Right lung (tissue), 10 donors: ENCODE results near the gene ORAI1. TPM values are rescaled to one million over a fixed set of nuclear protein-coding genes. Genes with fewer than 3 reads are reported as not detected.
"Not testable (repeated sequence)": the region's sequence is repeated elsewhere in the genome, so short reads cannot be mapped to it uniquely, and the experiment has no call there.

Source experiments
- DNase-seq, 2 donors: peaks; one replicate each; pipeline ENCODE4 v3.0.0-alpha.2; 2013
- long read RNA-seq, 8 donors: transcript quantifications; one replicate each; lab custom pipeline, GENCODE V29; 2026
- polyA plus RNA-seq, 5 donors: library from polyadenylated mRNA; unstranded; fragments of 120-200 nt; gene quantifications; one replicate each; pipeline versions ENCODE4 v1.2.1 to v1.2.3, GENCODE V29; 2013; ENCODE audit warnings: inconsistent platforms in 1 of 5, low replicate concordance in 1 of 5; ENCODE audit not compliant: insufficient read length in 5 of 5, insufficient read depth in 1 of 5

Gene ORAI1
- polyA plus RNA-seq = 10 to 100 TPM in 4 of 5 donors, 1 to 10 TPM in 1; 8.7 to 20.6 (median 11.4) TPM
- long read RNA-seq, donor 1, transcript ORAI1-203 (2 exons, 2,138 nt) = major isoform, 23 of 23 reads
- long read RNA-seq, donor 1, partial matches to known transcripts = 0 of 23 reads
- long read RNA-seq, donor 1, other reads (novel, unspliced or antisense) = 0 of 23 reads
- long read RNA-seq, donor 2, transcript ORAI1-203 (2 exons, 2,138 nt) = major isoform, 10 of 19 reads
- long read RNA-seq, donor 2, partial matches to known transcripts = 9 of 19 reads
- long read RNA-seq, donor 2, other reads (novel, unspliced or antisense) = 0 of 19 reads
- long read RNA-seq, donor 3, transcript ORAI1-203 (2 exons, 2,138 nt) = major isoform, 8 of 8 reads
- long read RNA-seq, donor 3, partial matches to known transcripts = 0 of 8 reads
- long read RNA-seq, donor 3, other reads (novel, unspliced or antisense) = 0 of 8 reads
- long read RNA-seq, donor 4, transcript ORAI1-203 (2 exons, 2,138 nt) = major isoform, 11 of 11 reads
- long read RNA-seq, donor 4, partial matches to known transcripts = 0 of 11 reads
- long read RNA-seq, donor 4, other reads (novel, unspliced or antisense) = 0 of 11 reads
- long read RNA-seq, donor 5, transcript ORAI1-203 (2 exons, 2,138 nt) = major isoform, 11 of 12 reads
- long read RNA-seq, donor 5, partial matches to known transcripts = 0 of 12 reads
- long read RNA-seq, donor 5, other reads (novel, unspliced or antisense) = 0 of 12 reads
- long read RNA-seq, donor 6, transcript ORAI1-203 (2 exons, 2,138 nt) = major isoform, 21 of 21 reads
- long read RNA-seq, donor 6, partial matches to known transcripts = 0 of 21 reads
- long read RNA-seq, donor 6, other reads (novel, unspliced or antisense) = 0 of 21 reads
- long read RNA-seq, donor 7, transcript ORAI1-203 (2 exons, 2,138 nt) = major isoform, 10 of 10 reads
- long read RNA-seq, donor 7, partial matches to known transcripts = 0 of 10 reads
- long read RNA-seq, donor 7, other reads (novel, unspliced or antisense) = 0 of 10 reads
- long read RNA-seq, donor 8, transcript ORAI1-203 (2 exons, 2,138 nt) = major isoform, 5 of 5 reads
- long read RNA-seq, donor 8, partial matches to known transcripts = 0 of 5 reads
- long read RNA-seq, donor 8, other reads (novel, unspliced or antisense) = 0 of 5 reads

DNA sequence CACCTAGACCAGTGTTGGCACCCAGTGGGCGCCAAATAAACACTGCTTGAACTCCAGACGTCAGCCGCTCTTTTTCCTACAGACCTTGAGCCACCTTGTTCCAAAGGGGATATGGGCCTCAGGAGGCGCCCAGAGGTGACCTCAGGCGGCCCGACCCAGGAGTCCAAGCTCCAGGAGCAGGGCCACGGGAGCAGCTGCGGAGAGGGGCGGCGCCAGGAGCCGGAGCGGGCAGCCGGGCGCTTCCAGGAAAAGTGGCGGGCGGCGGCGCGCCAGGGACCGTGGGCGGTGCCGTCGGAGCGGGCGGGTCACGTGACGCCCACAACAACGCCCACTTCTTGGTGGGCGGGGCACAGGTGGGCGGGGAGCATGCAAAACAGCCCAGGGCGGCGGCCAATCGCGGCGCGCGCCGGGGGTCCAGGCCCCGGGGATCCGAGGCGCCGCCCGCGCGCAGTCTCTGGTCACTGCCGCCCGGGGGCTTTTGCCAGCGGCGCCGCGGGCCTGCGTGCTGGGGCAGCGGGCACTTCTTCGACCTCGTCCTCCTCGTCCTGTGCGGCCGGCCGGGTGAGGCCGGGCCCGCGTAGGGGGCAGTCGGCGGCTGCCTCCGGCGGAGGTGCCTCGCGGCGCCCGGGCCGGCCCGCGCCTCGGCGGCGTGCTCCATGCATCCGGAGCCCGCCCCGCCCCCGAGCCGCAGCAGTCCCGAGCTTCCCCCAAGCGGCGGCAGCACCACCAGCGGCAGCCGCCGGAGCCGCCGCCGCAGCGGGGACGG lies at the start of gene ORAI1:
TSS of gene ORAI1 (plus strand) at position 444 of the 766 bp plus-strand sequence.
- peak; percentile 97 to 98 for DNase-seq

GRCh38 chr12:121576851-121577391 lies 49.4 kb upstream of the ORAI1 start:
- DNase-seq = peak in 1 of 2 donors; percentile 21

DNA sequence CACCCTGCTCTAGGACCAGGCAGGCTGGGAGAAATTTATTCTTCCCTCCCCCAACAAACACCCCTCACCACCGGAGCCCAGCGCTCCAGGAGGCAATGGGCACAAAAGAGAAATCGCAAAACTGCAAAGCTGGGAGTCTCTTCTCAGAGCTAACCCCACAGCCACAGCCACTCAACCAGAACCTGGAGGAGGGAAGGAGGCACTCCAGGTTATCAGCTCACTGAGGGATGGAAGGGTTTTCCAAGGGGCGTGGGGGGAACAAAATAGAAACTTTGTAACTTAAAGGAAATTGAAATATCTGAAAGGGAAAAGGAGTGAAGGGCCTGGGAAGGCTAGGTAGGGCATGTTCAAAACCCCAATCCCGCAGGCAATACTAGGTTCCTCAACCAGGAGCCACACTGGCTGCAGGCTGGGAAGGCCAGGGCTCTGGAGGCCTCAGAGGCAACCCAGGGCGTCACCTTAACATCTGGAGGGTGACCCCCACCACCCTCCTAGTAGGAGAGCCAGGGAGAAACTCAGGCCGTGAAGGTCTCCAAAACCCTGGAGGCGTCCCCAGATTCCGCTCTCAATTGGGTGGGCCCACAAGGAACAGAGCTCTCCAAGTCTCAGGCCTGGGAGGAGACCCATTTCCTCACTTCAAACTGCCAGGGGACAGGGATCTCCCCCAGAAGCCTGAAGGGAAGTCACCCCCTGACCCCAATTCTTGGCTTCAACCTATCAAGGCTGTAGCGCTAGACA lies 48.7 kb upstream of the ORAI1 start:
- no peak for DNase-seq

DNA sequence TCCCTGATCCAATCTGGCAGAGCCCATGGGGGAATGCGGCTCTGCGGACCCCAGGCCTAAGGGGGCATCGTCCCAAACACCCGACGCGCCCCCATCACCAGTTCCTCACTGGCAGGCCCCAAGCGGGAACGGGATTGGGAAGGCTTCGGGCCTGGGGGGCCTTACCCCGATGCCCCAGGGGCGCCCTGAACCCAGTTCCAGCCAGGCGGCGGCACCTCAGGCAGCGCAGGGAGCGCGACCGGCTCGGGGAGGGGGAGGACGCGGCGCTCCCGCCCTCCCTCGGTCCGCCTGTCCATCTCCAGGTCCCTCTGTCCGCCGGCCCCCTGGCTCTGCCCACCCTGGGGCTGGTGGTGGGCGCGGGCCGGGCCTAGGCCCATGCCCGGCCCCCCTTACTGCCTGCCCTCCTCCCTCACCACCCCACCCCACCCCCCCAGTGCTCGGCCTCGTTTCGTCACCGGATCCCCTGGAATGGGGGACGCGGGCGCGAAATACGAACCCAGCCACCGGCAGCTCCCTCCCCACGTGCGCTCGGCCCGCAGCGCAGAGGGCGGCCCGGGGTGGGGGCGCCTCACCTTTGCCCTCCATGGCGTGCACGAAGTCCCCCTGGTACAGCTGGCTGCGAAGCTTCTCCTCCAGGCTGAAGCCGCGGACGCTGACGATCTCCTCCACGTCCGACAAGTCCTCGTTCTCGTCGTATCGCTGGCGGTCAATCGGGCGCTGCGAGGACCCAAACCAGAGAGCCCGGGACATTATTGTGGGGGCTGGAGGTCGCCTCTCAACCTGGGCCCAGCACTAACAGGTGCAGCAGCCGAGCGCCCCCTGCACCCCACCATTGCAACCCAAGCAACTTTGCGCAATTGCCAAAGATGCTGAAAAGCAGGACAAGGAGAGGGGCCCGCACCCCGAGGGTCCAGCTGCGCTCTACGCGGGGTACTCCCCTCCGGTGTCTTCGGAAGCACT lies 47.8 kb upstream of the ORAI1 start:
- peak in 1 of 2 donors; percentile 31 for DNase-seq

GRCh38 chr12:121579190-121579791 lies 47.0 kb upstream of the ORAI1 start:
- DNase-seq = peak in 1 of 2 donors; percentile 45

GRCh38 chr12:121579981-121580868 lies 46.1 kb upstream of the ORAI1 start:
- peak; percentile 76 to 80 for DNase-seq

DNA sequence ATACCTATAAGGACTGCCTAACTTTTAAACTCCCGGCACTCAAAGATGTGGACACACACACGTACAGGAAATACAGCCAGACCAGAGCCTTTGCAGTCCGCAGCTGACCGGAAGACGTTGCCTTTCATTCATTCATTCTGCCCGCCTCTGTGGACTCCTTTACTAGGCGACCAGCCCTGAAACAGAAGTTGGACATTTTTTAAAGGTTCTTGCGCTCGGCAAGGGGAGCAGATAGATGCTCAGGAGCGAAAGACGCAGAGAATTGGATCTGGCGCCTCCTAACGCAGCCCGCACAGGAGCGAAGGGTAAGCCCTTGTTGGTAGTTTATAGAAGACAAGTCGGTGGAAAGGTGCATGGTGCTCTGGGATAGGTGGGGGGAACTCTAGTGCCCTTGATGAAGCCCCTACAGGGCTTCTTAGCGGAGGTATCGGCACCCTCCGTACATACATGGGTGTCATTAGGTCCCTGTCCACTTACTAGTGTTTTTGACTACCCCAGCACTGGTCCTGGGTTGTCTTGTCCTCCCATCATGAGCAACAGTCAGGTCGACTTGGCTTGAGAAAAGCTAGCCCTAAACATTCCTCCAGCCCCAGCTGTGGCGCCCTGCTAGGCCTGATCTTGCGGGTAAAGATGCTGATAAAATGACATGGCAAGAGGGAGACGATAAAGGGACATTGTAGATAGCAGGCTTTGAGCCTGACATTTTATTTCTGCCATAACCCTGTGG lies 45.2 kb upstream of the ORAI1 start, which contains the start of gene KDM2B:
TSS of gene KDM2B (minus strand) at position 65 of the 727 bp plus-strand sequence. CDS start 112 bp downstream, outside the sequence.
- peak in 1 of 2 donors; percentile 58 for DNase-seq

- peak in 1 of 2 donors; percentile 48 for DNase-seq
These were observed 44.5 kb upstream of the ORAI1 start for GRCh38 chr12:121581686-121582429.

DNA sequence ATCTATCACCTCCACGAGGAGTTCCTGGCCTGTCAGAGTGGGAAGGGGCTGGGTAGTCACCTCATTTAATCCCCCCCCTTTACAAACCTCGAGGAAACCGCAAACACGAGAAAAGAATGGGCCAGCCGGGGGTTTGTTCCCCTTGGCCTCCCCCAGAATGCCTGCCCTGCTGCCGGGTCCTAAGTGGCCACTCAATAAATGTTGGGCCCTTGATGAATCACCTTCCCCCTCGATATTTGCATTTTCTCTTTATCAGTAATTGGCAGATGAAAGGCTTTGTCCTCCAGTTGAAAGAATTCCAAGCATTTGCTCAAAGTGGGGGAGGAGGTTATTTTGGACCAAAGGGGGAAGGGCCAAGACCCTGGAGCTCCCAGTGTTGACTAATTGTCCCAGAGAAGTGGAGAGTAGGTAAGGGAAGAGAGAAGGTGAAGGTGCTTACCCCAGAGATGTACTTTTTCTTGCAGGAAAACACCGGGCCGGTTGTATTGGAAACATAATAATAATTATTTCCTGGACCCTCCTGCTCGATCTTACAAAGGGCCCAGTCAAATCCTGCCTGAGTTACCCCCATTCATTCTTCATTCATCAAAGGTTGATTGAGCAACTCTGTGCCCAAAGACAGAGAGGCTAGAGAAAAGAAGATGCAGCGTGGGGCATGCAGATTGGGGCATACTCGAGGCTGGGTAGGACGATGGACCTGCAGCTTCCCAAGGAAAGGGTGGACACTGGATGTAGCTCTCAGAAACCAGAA lies 43.6 kb upstream of the ORAI1 start:
- no peak for DNase-seq

DNA sequence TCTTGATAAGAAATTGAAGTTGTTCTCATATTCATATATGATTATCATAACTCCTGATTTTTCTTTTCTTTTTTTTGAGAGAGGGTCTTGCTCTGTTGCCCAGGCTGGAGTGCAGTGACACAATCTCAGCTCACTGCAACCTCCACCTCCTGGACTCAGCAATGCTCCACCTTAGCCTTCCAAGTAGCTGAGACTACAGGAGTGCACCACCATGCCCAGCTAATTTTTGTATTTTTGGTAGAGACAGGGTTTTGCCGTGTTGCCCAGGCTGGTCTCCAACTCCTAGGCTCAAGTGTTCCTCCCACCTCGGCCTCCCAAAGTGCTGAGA lies 43.0 kb upstream of the ORAI1 start:
- DNase-seq = not testable (repeated sequence)

GRCh38 chr12:121584885-121585284 lies 41.4 kb upstream of the ORAI1 start:
- DNase-seq = not testable (repeated sequence)

DNA sequence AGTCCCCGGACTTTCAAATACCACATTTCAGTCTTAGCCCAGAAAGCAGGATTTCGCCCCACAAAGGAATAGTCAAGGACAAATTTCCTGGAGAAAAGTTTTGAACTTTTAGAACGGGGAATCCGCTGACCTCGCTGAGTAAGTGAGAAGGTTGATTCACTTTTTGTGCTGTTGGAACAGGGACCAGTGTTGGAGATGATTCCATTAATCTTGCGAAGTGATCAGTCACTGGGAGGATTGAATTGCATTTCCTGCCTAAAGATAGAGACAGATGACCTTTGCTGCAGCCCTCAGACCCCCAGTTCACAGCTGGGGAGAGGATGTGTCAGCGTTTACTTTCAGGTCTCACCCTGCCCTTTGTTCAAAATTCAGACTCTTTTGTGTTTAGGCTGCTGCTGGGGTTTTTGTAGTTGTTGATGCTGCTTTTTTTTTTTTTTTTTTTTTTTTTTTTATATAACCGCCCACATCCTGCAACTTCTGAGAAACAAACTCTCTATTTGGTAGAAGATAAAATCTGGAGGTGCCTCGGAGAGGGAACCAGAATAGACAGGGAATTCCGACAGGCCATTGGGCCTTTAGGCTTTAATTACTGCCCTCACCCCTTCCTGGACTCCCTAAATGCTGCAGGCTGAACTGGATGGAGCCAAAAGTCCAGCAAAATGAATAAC lies 35.7 kb upstream of the ORAI1 start:
- peak in 1 of 2 donors; percentile 44 for DNase-seq

GRCh38 chr12:121592320-121592719 lies 34.0 kb upstream of the ORAI1 start:
- DNase-seq = no peak

DNA sequence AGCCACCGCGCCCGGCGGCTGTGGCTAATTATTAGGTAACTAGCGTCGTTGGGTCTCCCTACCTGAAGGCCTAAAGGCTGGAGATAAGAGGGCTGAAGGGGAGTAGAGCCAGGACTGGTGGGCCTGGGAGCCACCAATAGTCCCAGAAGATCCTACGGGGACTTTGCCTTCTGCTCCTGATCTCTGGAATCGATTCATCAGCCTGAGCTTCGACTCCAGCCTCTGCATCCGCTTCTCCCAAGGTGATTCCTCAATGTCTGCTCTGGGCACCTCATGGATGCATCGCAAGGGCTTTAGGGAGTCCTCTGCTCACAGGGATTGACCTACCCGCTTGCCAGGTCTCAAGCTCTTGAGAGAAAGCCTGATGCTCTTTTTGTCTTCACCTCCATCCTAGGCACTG lies 30.8 kb upstream of the ORAI1 start:
- no peak for DNase-seq
